Activated CD4-positive, alpha-beta memory T cell treated with anti-CD3 and anti-CD28 coated beads for 36 hours (primary cell): ENCODE data around the gene NAXD. TPM values are rescaled to one million over a fixed set of nuclear protein-coding genes. Genes with fewer than 3 reads are reported as not detected.

ENCODE experiments used
- CTCF ChIA-PET: fragments of 350-600 bp; sonication (Branson Sonifier 250); formaldehyde crosslinking; loops from one replicate; lab custom pipeline; 2021; ENCODE audit warnings: antibody characterized with exemption, inconsistent platforms; lab: Charles Lee
- POLR2A ChIA-PET: fragments of 350-600 bp; sonication (Branson Sonifier 250); formaldehyde crosslinking; loops from one replicate; lab custom pipeline; 2021; ENCODE audit warnings: antibody characterized with exemption; lab: Charles Lee
- DNase-seq: peaks from one replicate; pipeline ENCODE4 v3.0.0-alpha.2; 2020
- H3K27ac Mint-ChIP-seq: one replicate; pipeline ENCODE4 v1.8.0; 2021; ENCODE audit warnings: mixed read lengths
- H3K27me3 Mint-ChIP-seq: one replicate; pipeline ENCODE4 v1.8.0; 2021; ENCODE audit warnings: mixed read lengths
- H3K36me3 Mint-ChIP-seq: one replicate; pipeline ENCODE4 v1.8.0; 2021; ENCODE audit warnings: mixed read lengths
- H3K4me1 Mint-ChIP-seq: one replicate; pipeline ENCODE4 v1.8.0; 2021; ENCODE audit warnings: low read depth, mixed read lengths
- H3K4me3 Mint-ChIP-seq: one replicate; pipeline ENCODE4 v1.8.0; 2021; ENCODE audit warnings: mild to moderate bottlenecking, mixed read lengths
- H3K9me3 Mint-ChIP-seq: one replicate; pipeline ENCODE4 v1.8.0; 2021; ENCODE audit warnings: mixed read lengths
- intact Hi-C: fragments of 100-400 bp; cut with micrococcal nuclease; formaldehyde crosslinking; loops from one replicate; pipeline ENCODE4 v1.15.1; 2023
- total RNA-seq, 2 experiments: library from RNA; stranded (reverse); gene quantifications; one replicate each; pipeline ENCODE4 v1.2.3, GENCODE V29; 2021

The NAXD gene
- total RNA-seq, 2 experiments from 2014 or later: 22.6 to 22.9 TPM

- no peaks in the 10 kb centered on the region for H3K36me3 Mint-ChIP-seq
- no peaks in the 10 kb centered on the region for H3K9me3 Mint-ChIP-seq
- peaks cover 37% of the 10 kb centered on the region for H3K27me3 Mint-ChIP-seq
- H3K4me1 Mint-ChIP-seq: peaks cover 12% of the 10 kb centered on the region
- ChIA-PET CTCF (no interaction called here), POLR2A (no interaction called here)
- H3K27ac Mint-ChIP-seq: no peak overlapping the region
- H3K4me3 Mint-ChIP-seq: no peak overlapping the region
- intact Hi-C loops: no loop called here
- DNase-seq: no peak
Observed at GRCh38 chr13:110578363-110578762, 37.0 kb upstream of the NAXD start.

- no peak overlapping the region for H3K27ac Mint-ChIP-seq
- ChIA-PET CTCF (no interaction called here), POLR2A (no interaction called here)
- peaks cover 4% of the 10 kb centered on the region for H3K4me1 Mint-ChIP-seq
- H3K4me3 Mint-ChIP-seq: no peak overlapping the region
- no peaks in the 10 kb centered on the region for H3K36me3 Mint-ChIP-seq
- peaks cover 24% of the 10 kb centered on the region for H3K27me3 Mint-ChIP-seq
- H3K9me3 Mint-ChIP-seq: no peaks in the 10 kb centered on the region
- intact Hi-C loops: no loop called here
- no peak for DNase-seq
Observed at GRCh38 chr13:110580800-110581199, 34.5 kb upstream of the NAXD start.

- POLR2A ChIA-PET: no interaction called here
- no peak overlapping the region for H3K27ac Mint-ChIP-seq
- intact Hi-C loops: no loop called here
- no peaks in the 10 kb centered on the region for H3K36me3 Mint-ChIP-seq
- DNase-seq: no peak
- CTCF ChIA-PET: no interaction called here
- H3K27me3 Mint-ChIP-seq: peaks cover 22% of the 10 kb centered on the region
- H3K4me1 Mint-ChIP-seq: no peaks in the 10 kb centered on the region
- no peaks in the 10 kb centered on the region for H3K9me3 Mint-ChIP-seq
- no peak overlapping the region for H3K4me3 Mint-ChIP-seq
Observed at GRCh38 chr13:110581506-110582185, 33.7 kb upstream of the NAXD start.

GRCh38 chr13:110582421-110582954, 32.9 kb upstream of the NAXD start:
- no peak overlapping the region for H3K4me3 Mint-ChIP-seq
- DNase-seq: no peak
- POLR2A ChIA-PET: no interaction called here
- no peak overlapping the region for H3K27ac Mint-ChIP-seq
- H3K27me3 Mint-ChIP-seq: peaks cover 22% of the 10 kb centered on the region
- no peaks in the 10 kb centered on the region for H3K4me1 Mint-ChIP-seq
- intact Hi-C loops: no loop called here
- no peaks in the 10 kb centered on the region for H3K9me3 Mint-ChIP-seq
- H3K36me3 Mint-ChIP-seq: no peaks in the 10 kb centered on the region
- CTCF ChIA-PET: no interaction called here

- CTCF ChIA-PET: no interaction called here
- H3K27me3 Mint-ChIP-seq: peaks cover 20% of the 10 kb centered on the region
Observed at GRCh38 chr13:110583178-110583865, 32.0 kb upstream of the NAXD start.

GRCh38 chr13:110589793-110590390, 25.5 kb upstream of the NAXD start:
- ChIA-PET CTCF (interaction anchor here (1.0 to 1.3 kb wide), 2 partner anchors 135 to 230 kb away, joined by 3 read pairs; no protein-coding TSS in a partner anchor), POLR2A (no interaction called here)
- H3K27me3 Mint-ChIP-seq: peaks cover 8% of the 10 kb centered on the region
- DNase-seq: no peak
- intact Hi-C loops: loop anchor here (10.0 kb wide), 1 partner anchor 465 kb away; no protein-coding TSS in a partner anchor
- no peak overlapping the region for H3K4me3 Mint-ChIP-seq
- no peak overlapping the region for H3K27ac Mint-ChIP-seq
- no peaks in the 10 kb centered on the region for H3K9me3 Mint-ChIP-seq
- H3K4me1 Mint-ChIP-seq: peaks cover 1% of the 10 kb centered on the region
- H3K36me3 Mint-ChIP-seq: no peaks in the 10 kb centered on the region

More at GRCh38 chr13:110583178-110583865, 32.0 kb upstream of the NAXD start:
- DNase-seq: no peak
- Mint-ChIP-seq H3K9me3 (no peaks in the 10 kb centered on the region), H3K4me1 (no peaks in the 10 kb centered on the region), H3K4me3 (no peak overlapping the region), H3K27ac (no peak overlapping the region), H3K36me3 (no peaks in the 10 kb centered on the region)
- intact Hi-C loops: no loop called here
- POLR2A ChIA-PET: no interaction called here

- POLR2A ChIA-PET: no interaction called here
- Mint-ChIP-seq H3K27me3 (peaks cover 5% of the 10 kb centered on the region), H3K4me3 (no peak overlapping the region), H3K36me3 (no peaks in the 10 kb centered on the region), H3K4me1 (peaks cover 1% of the 10 kb centered on the region), H3K27ac (no peak overlapping the region), H3K9me3 (no peaks in the 10 kb centered on the region)
- intact Hi-C loops: loop anchor here (10.0 kb wide), 1 partner anchor 464 kb away; no protein-coding TSS in a partner anchor
- CTCF ChIA-PET: interaction anchor here (1.0 to 1.3 kb wide), 2 partner anchors 135 to 229 kb away, joined by 3 read pairs; no protein-coding TSS in a partner anchor
- no peak for DNase-seq
Observed at GRCh38 chr13:110590577-110590976, 24.8 kb upstream of the NAXD start.

GRCh38 chr13:110592665-110593064, 22.7 kb upstream of the NAXD start:
- ChIA-PET CTCF (interaction anchor here (1.5 kb wide), 1 partner anchor 26 kb away, joined by 4 read pairs; no protein-coding TSS in a partner anchor), POLR2A (no interaction called here)
- Mint-ChIP-seq H3K36me3 (no peaks in the 10 kb centered on the region), H3K4me3 (no peak overlapping the region), H3K27ac (no peak overlapping the region), H3K9me3 (no peaks in the 10 kb centered on the region), H3K27me3 (peaks cover 3% of the 10 kb centered on the region), H3K4me1 (peaks cover 1% of the 10 kb centered on the region)
- DNase-seq: no peak
- intact Hi-C loops: loop anchor here (1.0 to 10.0 kb wide), 2 partner anchors 227 to 462 kb away; no protein-coding TSS in a partner anchor

GRCh38 chr13:110593430-110594130, 21.8 kb upstream of the NAXD start:
- intact Hi-C loops: loop anchor here (1.0 to 10.0 kb wide), 2 partner anchors 226 to 461 kb away; no protein-coding TSS in a partner anchor
- H3K27ac Mint-ChIP-seq: no peak overlapping the region
- no peaks in the 10 kb centered on the region for H3K9me3 Mint-ChIP-seq
- ChIA-PET CTCF (interaction anchor here (0.6 to 1.7 kb wide), 23 partner anchors 10 to 1393 kb away, joined by 3 to 18 read pairs (median 4); partner anchors contain the start of gene NAXD), POLR2A (interaction anchor here (0.7 kb wide), 1 partner anchor 45 kb away, joined by 3 read pairs; no protein-coding TSS in a partner anchor)
- DNase-seq: no peak
- peaks cover 1% of the 10 kb centered on the region for H3K4me1 Mint-ChIP-seq
- H3K27me3 Mint-ChIP-seq: peaks cover 3% of the 10 kb centered on the region
- no peak overlapping the region for H3K4me3 Mint-ChIP-seq
- H3K36me3 Mint-ChIP-seq: no peaks in the 10 kb centered on the region

- ChIA-PET CTCF (interaction anchor here (0.7 to 2.5 kb wide), 3 partner anchors 97 to 221 kb away, joined by 3 to 12 read pairs (median 4); no protein-coding TSS in a partner anchor), POLR2A (no interaction called here)
- H3K27me3 Mint-ChIP-seq: peaks cover 4% of the 10 kb centered on the region
- no peaks in the 10 kb centered on the region for H3K9me3 Mint-ChIP-seq
- H3K4me3 Mint-ChIP-seq: no peak overlapping the region
- no peak overlapping the region for H3K27ac Mint-ChIP-seq
- no peak for DNase-seq
- no peaks in the 10 kb centered on the region for H3K36me3 Mint-ChIP-seq
- H3K4me1 Mint-ChIP-seq: peaks cover 1% of the 10 kb centered on the region
- intact Hi-C loops: loop anchor here (10.0 kb wide), 1 partner anchor 458 kb away; no protein-coding TSS in a partner anchor
Observed at GRCh38 chr13:110597041-110597689, 18.2 kb upstream of the NAXD start.

GRCh38 chr13:110600261-110600819, 15.0 kb upstream of the NAXD start:
- ChIA-PET CTCF (no interaction called here), POLR2A (no interaction called here)
- no peaks in the 10 kb centered on the region for H3K36me3 Mint-ChIP-seq
- H3K27me3 Mint-ChIP-seq: peaks cover 9% of the 10 kb centered on the region
- DNase-seq: no peak
- H3K9me3 Mint-ChIP-seq: no peaks in the 10 kb centered on the region
- H3K27ac Mint-ChIP-seq: no peak overlapping the region
- intact Hi-C loops: no loop called here
- no peak overlapping the region for H3K4me3 Mint-ChIP-seq
- H3K4me1 Mint-ChIP-seq: no peaks in the 10 kb centered on the region
